CD14-positive monocyte (primary cell): ENCODE measurements around the gene SPRED2. TPM values are rescaled to one million over a fixed set of nuclear protein-coding genes. Genes with fewer than 3 reads are reported as not detected.

ENCODE experiments used
- DNase-seq, 3 donors: peaks; one replicate each; pipeline ENCODE4 v3.0.0-alpha.2; 2011 to 2022
- H2AFZ ChIP-seq: 2 replicates; pipeline ENCODE4 v1.6.0; 2012; ENCODE audit warnings: mild to moderate bottlenecking, low read depth, low read length, inconsistent platforms; ENCODE audit not compliant: insufficient read depth, poor library complexity, severe bottlenecking
- H3K27ac ChIP-seq, 2 donors: 1 replicate in 1 of 2; 2 replicates in 1 of 2; pipeline ENCODE4 v1.5.1; 2012 to 2013; ENCODE audit warnings: low read length in 2 of 2, control low read depth in 1 of 2, inconsistent platforms in 1 of 2, low read depth in 1 of 2, mild to moderate bottlenecking in 1 of 2
- H3K27me3 ChIP-seq, 2 donors: one replicate each; pipeline versions ENCODE4 v1.6.0 to v1.6.1; 2011 to 2013; ENCODE audit warnings: low read length in 2 of 2; ENCODE audit not compliant: control insufficient read depth in 2 of 2, insufficient read depth in 2 of 2
- H3K36me3 ChIP-seq, 2 donors: replicated peaks in 1 of 2; 1 replicate in 1 of 2; 2 replicates in 1 of 2; pipeline versions ENCODE4 v1.5.1 to v1.6.1; 2012 to 2013; ENCODE audit warnings: low read length in 2 of 2, control low read depth in 1 of 2, inconsistent platforms in 1 of 2, mild to moderate bottlenecking in 1 of 2; ENCODE audit not compliant: insufficient read depth in 2 of 2, control insufficient read depth in 1 of 2
- H3K4me1 ChIP-seq, 2 donors: 1 replicate in 1 of 2; 2 replicates in 1 of 2; pipeline versions ENCODE4 v1.5.1 to v1.6.1; 2012 to 2013; ENCODE audit warnings: low read length in 2 of 2, control low read depth in 1 of 2, inconsistent platforms in 1 of 2, mild to moderate bottlenecking in 1 of 2, moderate library complexity in 1 of 2; ENCODE audit not compliant: insufficient read depth in 2 of 2, control insufficient read depth in 1 of 2
- H3K4me2 ChIP-seq: replicated peaks from 2 replicates; pipeline ENCODE3; 2012; ENCODE audit warnings: low read length, moderate library complexity, mild to moderate bottlenecking; ENCODE audit not compliant: poor library complexity, severe bottlenecking; ENCODE audit errors: extremely low read depth
- H3K4me3 ChIP-seq, 3 experiments: fragments of 200-600 bp in 1 of 3; sonication (generic) in 1 of 3; replicated peaks in 1 of 3; 1 replicate in 2 of 3; 2 replicates in 1 of 3; pipeline ENCODE4 v1.5.1; 2011 to 2013; ENCODE audit warnings: low read length in 3 of 3, mild to moderate bottlenecking in 3 of 3, control low read depth in 2 of 3, low read depth in 2 of 3, inconsistent platforms in 1 of 3, moderate library complexity in 1 of 3
- H3K79me2 ChIP-seq: 2 replicates; pipeline ENCODE4 v1.6.0; 2012; ENCODE audit warnings: mild to moderate bottlenecking, control low read depth, inconsistent platforms, low read length, moderate library complexity; ENCODE audit not compliant: insufficient read depth
- H3K9ac ChIP-seq: 2 replicates; pipeline ENCODE4 v1.6.0; 2017; ENCODE audit warnings: low read length, mild to moderate bottlenecking; ENCODE audit not compliant: insufficient read depth, poor library complexity, severe bottlenecking
- H3K9me3 ChIP-seq, 2 donors: replicated peaks in 1 of 2; 1 replicate in 1 of 2; 2 replicates in 1 of 2; pipeline versions ENCODE4 v1.5.1 to v1.6.1; 2012 to 2013; ENCODE audit warnings: low read length in 2 of 2, control low read depth in 1 of 2; ENCODE audit not compliant: control insufficient read depth in 1 of 2, insufficient read depth in 1 of 2
- H4K20me1 ChIP-seq: 2 replicates; pipeline ENCODE4 v1.6.0; 2012; ENCODE audit warnings: mild to moderate bottlenecking, low read length, control low read depth, moderate library complexity; ENCODE audit not compliant: insufficient read depth
- H3K27ac Mint-ChIP-seq, 7 donors: one replicate each; pipeline ENCODE4 v1.8.0; 2020; ENCODE audit warnings: mild to moderate bottlenecking in 7 of 7, mixed read lengths in 7 of 7, moderate library complexity in 6 of 7, inconsistent platforms in 2 of 7
- H3K27me3 Mint-ChIP-seq, 3 donors: one replicate each; pipeline ENCODE4 v1.8.0; 2021 to 2022; ENCODE audit warnings: low read depth in 3 of 3, mild to moderate bottlenecking in 3 of 3, mixed read lengths in 3 of 3, moderate library complexity in 3 of 3, inconsistent platforms in 1 of 3
- H3K36me3 Mint-ChIP-seq, 2 donors: one replicate each; pipeline ENCODE4 v1.8.0; 2020; ENCODE audit warnings: mixed read lengths in 2 of 2, inconsistent platforms in 1 of 2, mild to moderate bottlenecking in 1 of 2
- H3K4me1 Mint-ChIP-seq: one replicate; pipeline ENCODE4 v1.8.0; 2020; ENCODE audit warnings: mild to moderate bottlenecking, mixed read lengths
- H3K4me3 Mint-ChIP-seq, 2 donors: one replicate each; pipeline ENCODE4 v1.8.0; 2020; ENCODE audit warnings: mild to moderate bottlenecking in 2 of 2, mixed read lengths in 2 of 2, moderate library complexity in 1 of 2
- H3K9me3 Mint-ChIP-seq, 7 donors: one replicate each; pipeline ENCODE4 v1.8.0; 2020 to 2022; ENCODE audit warnings: mixed read lengths in 7 of 7, mild to moderate bottlenecking in 6 of 7, moderate library complexity in 6 of 7, inconsistent platforms in 2 of 7
- WGBS: methylation state at CpG from one replicate; pipeline ENCODE4 v1.1.5; 2013; ENCODE audit warnings: missing lambda C conversion rate; ENCODE audit not compliant: insufficient coverage; 5-methylcytosine and 5-hydroxymethylcytosine counted together
- intact Hi-C, 2 donors: fragments of 100-400 bp; cut with micrococcal nuclease; formaldehyde crosslinking; loops; one replicate each; pipeline versions ENCODE4 v1.15.0 to v1.15.1; 2023
- polyA plus RNA-seq, 3 donors: library from polyadenylated mRNA; depleted of rRNA in 1 of 3; unstranded in 2 of 3; stranded (reverse) in 1 of 3; fragments of 300-500 nt in 2 of 3; fragments of >200 nt in 1 of 3; fragmentation: Illumina TruSeq in 2 of 3; gene quantifications; 1 replicate in 2 of 3; 2 replicates in 1 of 3; pipeline ENCODE4 v1.2.3, GENCODE V29; 2012 to 2021
- TF ChIP-seq, protein P1 (sequence below): fragments of 200-600 bp; IDR thresholded peaks from one replicate; pipeline ENCODE4 v1.8.0; 2022; ENCODE audit warnings: antibody characterized with exemption, mild to moderate bottlenecking

SPRED2 gene
- polyA plus RNA-seq, 3 donors, result 0.20 to 2.0 (median 0.33) TPM

DNA sequence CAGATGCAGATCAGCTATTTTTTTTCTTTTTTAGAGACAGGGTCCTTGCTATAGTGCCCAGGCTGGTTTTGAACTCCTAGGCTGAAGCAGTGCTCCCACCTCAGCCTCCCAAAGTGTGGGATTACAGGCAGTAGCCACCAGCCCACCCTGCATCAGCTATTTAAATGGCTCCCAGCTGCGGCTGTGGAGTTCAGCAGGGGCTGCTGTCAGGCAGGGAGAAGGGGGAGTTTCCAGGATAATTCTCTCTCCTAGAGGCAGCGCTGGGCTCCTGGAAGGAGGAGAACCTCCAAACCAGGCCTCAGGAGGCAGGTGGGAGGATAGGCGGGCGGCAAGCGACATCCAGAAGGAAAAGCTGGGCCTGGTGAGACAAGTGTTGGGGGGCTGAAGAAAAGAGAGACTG lies 139.0 kb downstream of the SPRED2 start:
- intact Hi-C loops, result no loop called here
- Histone ChIP-seq H3K4me3 (no peak overlapping the region), H3K9ac (no peak overlapping the region), H3K4me2 (no peak overlapping the region), H3K79me2 (no peaks in the 10 kb centered on the region), H3K9me3 (no peaks in the 10 kb centered on the region), H3K4me1 (no peaks in the 10 kb centered on the region), H4K20me1 (no peaks in the 10 kb centered on the region), H3K27ac (no peak overlapping the region), H3K27me3 (no peaks in the 10 kb centered on the region), H2AFZ (no peak overlapping the region), H3K36me3 (no peaks in the 10 kb centered on the region)
- H3K27me3 Mint-ChIP-seq, result peaks cover 0 to 10% (median 0%) of the 10 kb centered on the region in 3 donors
- H3K4me3 Mint-ChIP-seq, result no peak overlapping the region
- H3K4me1 Mint-ChIP-seq, result peaks cover 3% of the 10 kb centered on the region
- WGBS, result 100% methylated on average over 3 of the region's 5 CpGs
- H3K9me3 Mint-ChIP-seq, result peaks cover 0 to 2% (median 0%) of the 10 kb centered on the region in 7 donors
- TF ChIP-seq, protein P1, sequence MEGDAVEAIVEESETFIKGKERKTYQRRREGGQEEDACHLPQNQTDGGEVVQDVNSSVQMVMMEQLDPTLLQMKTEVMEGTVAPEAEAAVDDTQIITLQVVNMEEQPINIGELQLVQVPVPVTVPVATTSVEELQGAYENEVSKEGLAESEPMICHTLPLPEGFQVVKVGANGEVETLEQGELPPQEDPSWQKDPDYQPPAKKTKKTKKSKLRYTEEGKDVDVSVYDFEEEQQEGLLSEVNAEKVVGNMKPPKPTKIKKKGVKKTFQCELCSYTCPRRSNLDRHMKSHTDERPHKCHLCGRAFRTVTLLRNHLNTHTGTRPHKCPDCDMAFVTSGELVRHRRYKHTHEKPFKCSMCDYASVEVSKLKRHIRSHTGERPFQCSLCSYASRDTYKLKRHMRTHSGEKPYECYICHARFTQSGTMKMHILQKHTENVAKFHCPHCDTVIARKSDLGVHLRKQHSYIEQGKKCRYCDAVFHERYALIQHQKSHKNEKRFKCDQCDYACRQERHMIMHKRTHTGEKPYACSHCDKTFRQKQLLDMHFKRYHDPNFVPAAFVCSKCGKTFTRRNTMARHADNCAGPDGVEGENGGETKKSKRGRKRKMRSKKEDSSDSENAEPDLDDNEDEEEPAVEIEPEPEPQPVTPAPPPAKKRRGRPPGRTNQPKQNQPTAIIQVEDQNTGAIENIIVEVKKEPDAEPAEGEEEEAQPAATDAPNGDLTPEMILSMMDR, result no peak
- no peaks in the 10 kb centered on the region for H3K36me3 Mint-ChIP-seq
- no peak for DNase-seq
- H3K27ac Mint-ChIP-seq, result no peak overlapping the region

DNA sequence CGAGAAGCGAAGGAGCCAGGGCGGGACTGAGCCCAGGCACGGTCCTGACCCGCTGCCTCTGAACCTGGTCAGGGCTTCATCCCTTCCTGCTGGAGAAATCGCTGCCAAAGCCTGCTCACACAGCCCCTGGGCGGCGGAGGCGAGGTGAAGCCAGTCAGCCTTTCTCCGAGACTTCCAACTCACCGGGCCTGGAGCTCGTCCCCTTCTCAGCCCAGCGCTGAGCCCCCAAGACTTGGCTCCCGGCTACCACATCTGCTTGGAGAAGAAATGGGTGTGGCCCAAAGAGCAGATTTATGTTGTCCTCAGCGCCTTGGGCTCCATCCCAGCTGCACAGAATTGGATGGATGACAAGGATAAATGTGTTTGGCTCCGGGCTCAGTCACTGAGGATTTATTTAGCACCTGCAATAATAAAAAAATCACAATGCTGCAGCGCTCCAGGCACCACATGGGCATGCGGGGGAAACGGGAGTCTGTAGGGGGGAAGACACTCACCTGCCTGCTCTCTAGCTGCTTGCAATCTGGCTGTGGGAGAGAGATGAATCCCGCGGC lies 139.9 kb downstream of the SPRED2 start:
- no peaks in the 10 kb centered on the region for H3K27me3 ChIP-seq
- H3K27me3 Mint-ChIP-seq, result peaks cover 0 to 10% (median 0%) of the 10 kb centered on the region in 3 donors
- DNase-seq, result no peak
- H3K4me3 Mint-ChIP-seq, result no peak overlapping the region
- no peaks in the 10 kb centered on the region for H4K20me1 ChIP-seq
- intact Hi-C loops, result no loop called here
- H3K36me3 ChIP-seq, result no peaks in the 10 kb centered on the region
- H3K4me1 ChIP-seq, result no peaks in the 10 kb centered on the region
- no peaks in the 10 kb centered on the region for H3K36me3 Mint-ChIP-seq
- no peaks in the 10 kb centered on the region for H3K9me3 ChIP-seq
- WGBS, result 95% methylated on average over 19 of the region's 21 CpGs
- H3K79me2 ChIP-seq, result no peaks in the 10 kb centered on the region
- H3K4me2 ChIP-seq, result no peak overlapping the region
- peaks cover 0 to 4% (median 0%) of the 10 kb centered on the region in 7 donors for H3K9me3 Mint-ChIP-seq
- H2AFZ ChIP-seq, result no peak overlapping the region
- H3K27ac Mint-ChIP-seq, result no peak overlapping the region
- no peak overlapping the region for H3K9ac ChIP-seq
- no peaks in the 10 kb centered on the region for H3K4me1 Mint-ChIP-seq
- TF ChIP-seq, protein P1, result no peak
- H3K4me3 ChIP-seq, result no peak overlapping the region
- no peak overlapping the region for H3K27ac ChIP-seq
